WTC11 (cell line): Measurements from ENCODE around the gene COL4A6. TPM values are rescaled to one million over a fixed set of nuclear protein-coding genes. Genes with fewer than 3 reads are reported as not detected.

Source experiments
- ATAC-seq: fragments of 200-7000 bp; cut with Tn5 transposase; 2 replicates; pipeline ENCODE4 v1.10.0; 2021; ENCODE audit warnings: mild to moderate bottlenecking, moderate library complexity
- CTCF ChIA-PET: fragments of 300-600 bp; sonication (Branson Sonifier 250); formaldehyde crosslinking; loops from one replicate; lab custom pipeline; 2021; ENCODE audit warnings: antibody characterized with exemption; lab: Charles Lee
- POLR2A ChIA-PET: fragments of 350-600 bp; sonication (Branson Sonifier 250); formaldehyde crosslinking; loops from one replicate; lab custom pipeline; 2021; ENCODE audit warnings: antibody characterized with exemption; lab: Charles Lee
- DNase-seq: peaks from one replicate; pipeline ENCODE4 v3.0.0; 2021; ENCODE audit warnings: low spot score
- H3K27ac Mint-ChIP-seq: 2 replicates; pipeline ENCODE4 v1.8.0; 2021; ENCODE audit warnings: mixed read lengths
- H3K27me3 Mint-ChIP-seq: 2 replicates; pipeline ENCODE4 v1.8.0; 2021; ENCODE audit warnings: low read depth, mild to moderate bottlenecking, moderate library complexity, mixed read lengths
- H3K36me3 Mint-ChIP-seq: 2 replicates; pipeline ENCODE4 v1.8.0; 2021; ENCODE audit warnings: mixed read lengths
- H3K4me1 Mint-ChIP-seq: 2 replicates; pipeline ENCODE4 v1.8.0; 2022; ENCODE audit warnings: mixed read lengths
- H3K4me3 Mint-ChIP-seq: 2 replicates; pipeline ENCODE4 v1.8.0; 2021; ENCODE audit warnings: mild to moderate bottlenecking, moderate library complexity, mixed read lengths
- H3K9me3 Mint-ChIP-seq: 2 replicates; pipeline ENCODE4 v1.8.0; 2021; ENCODE audit warnings: mixed read lengths
- CREM ChIP-seq: sonication (generic); formaldehyde crosslinking; IDR thresholded peaks from 2 replicates; pipeline ENCODE4 v1.8.1; 2022; ENCODE audit warnings: mild to moderate bottlenecking, missing genetic modification reagents, moderate library complexity
- CTCF ChIP-seq: fragments of 200-600 bp; IDR thresholded peaks from 2 replicates; pipeline ENCODE4 v1.8.0; 2022; ENCODE audit warnings: antibody characterized with exemption
- EMX1 ChIP-seq: fragments of 250-450 bp; sonication (Bioruptor Pico); IDR thresholded peaks from 2 replicates; pipeline ENCODE4 v1.8.0; 2021; ENCODE audit warnings: mild to moderate bottlenecking
- GTF2I ChIP-seq: fragments of 250-450 bp; sonication (Bioruptor Pico); conservative IDR thresholded peaks from 2 replicates; pipeline ENCODE4 v1.4.0; 2021; ENCODE audit warnings: mild to moderate bottlenecking
- KAT7 ChIP-seq: sonication (generic); formaldehyde crosslinking; IDR thresholded peaks from 2 replicates; pipeline ENCODE4 v1.8.1; 2023; ENCODE audit warnings: missing genetic modification reagents, mild to moderate bottlenecking, borderline replicate concordance
- MLX ChIP-seq: sonication (generic); formaldehyde crosslinking; IDR thresholded peaks from 2 replicates; pipeline ENCODE4 v1.8.1; 2023; ENCODE audit warnings: mild to moderate bottlenecking, missing genetic modification reagents, moderate library complexity
- PRDM15 ChIP-seq: sonication (generic); formaldehyde crosslinking; IDR thresholded peaks from 2 replicates; pipeline ENCODE4 v1.8.0; 2022; ENCODE audit warnings: missing genetic modification reagents
- SP1 ChIP-seq: sonication (generic); formaldehyde crosslinking; conservative IDR thresholded peaks from 2 replicates; pipeline ENCODE4 v1.8.1; 2022; ENCODE audit warnings: missing genetic modification reagents
- TP53 ChIP-seq: sonication (generic); formaldehyde crosslinking; IDR thresholded peaks from 2 replicates; pipeline ENCODE4 v1.8.1; 2023; ENCODE audit warnings: mild to moderate bottlenecking, missing genetic modification reagents
- USF2 ChIP-seq: sonication (generic); formaldehyde crosslinking; IDR thresholded peaks from 2 replicates; pipeline ENCODE4 v1.8.1; 2023; ENCODE audit warnings: mild to moderate bottlenecking, missing genetic modification reagents, moderate library complexity
- ZMAT4 ChIP-seq: fragments of 250-450 bp; sonication (Bioruptor Pico); IDR thresholded peaks from 2 replicates; pipeline ENCODE4 v1.9.0; 2021; ENCODE audit warnings: mild to moderate bottlenecking
- ZNF532 ChIP-seq: fragments of 250-450 bp; sonication (Bioruptor Pico); IDR thresholded peaks from 2 replicates; pipeline ENCODE4 v1.9.0; 2021; ENCODE audit warnings: mild to moderate bottlenecking, borderline replicate concordance
- total RNA-seq: library from RNA; stranded (reverse); gene quantifications from 3 replicates; pipeline ENCODE4 v1.2.3, GENCODE V29; 2021

COL4A6 gene
- total RNA-seq, 1 experiment from 2014 or later: 15.2 TPM

GRCh38 chrX:108362026-108362425 is 76.2 kb downstream of the COL4A6 start (continued):
- no peak for TF ChIP-seq PRDM15 (CRISPR knock-in tag)
- no peak for TF ChIP-seq TP53

GRCh38 chrX:108361316-108361715 is 76.9 kb downstream of the COL4A6 start:
- DNase-seq: no peak
- ChIA-PET CTCF (no interaction called here), POLR2A (interaction anchor here (0.5 kb wide), 1 partner anchor 18 kb away, joined by 3 read pairs; no protein-coding TSS in a partner anchor)
- H3K4me3 Mint-ChIP-seq: no peak overlapping the region
- no peaks in the 10 kb centered on the region for H3K27me3 Mint-ChIP-seq
- no peak for ATAC-seq
- H3K9me3 Mint-ChIP-seq: peaks cover 3% of the 10 kb centered on the region; the same call in 1 of the 2 replicates
- no peaks in the 10 kb centered on the region for H3K36me3 Mint-ChIP-seq
- no peak for TF ChIP-seq ZMAT4 (CRISPR knock-in tag)
- H3K27ac Mint-ChIP-seq: no peak overlapping the region
- H3K4me1 Mint-ChIP-seq: peaks cover 28% of the 10 kb centered on the region

GRCh38 chrX:108359806-108360602 is 78.2 kb downstream of the COL4A6 start:
- H3K36me3 Mint-ChIP-seq: no peaks in the 10 kb centered on the region
- H3K27ac Mint-ChIP-seq: no peak overlapping the region
- H3K9me3 Mint-ChIP-seq: peaks cover 3% of the 10 kb centered on the region; the same call in 1 of the 2 replicates
- ATAC-seq: no peak
- CTCF ChIA-PET: interaction anchor here (0.6 kb wide), 2 partner anchors 136 to 579 kb away, joined by 3 to 7 read pairs; no protein-coding TSS in a partner anchor
- POLR2A ChIA-PET: no interaction called here
- H3K4me1 Mint-ChIP-seq: peaks cover 26% of the 10 kb centered on the region
- no peaks in the 10 kb centered on the region for H3K27me3 Mint-ChIP-seq
- TF ChIP-seq KAT7 (no peak), EMX1 (no peak), USF2 (no peak), CTCF (no peak), MLX (CRISPR knock-in tag) (no peak), ZNF532 (CRISPR knock-in tag) (no peak), SP1 (CRISPR knock-in tag) (no peak), GTF2I (CRISPR knock-in tag) (no peak), CREM (CRISPR knock-in tag) (no peak)
- TF ChIP-seq, all 79 proteins: peak for 0
- no peak for DNase-seq
- no peak overlapping the region for H3K4me3 Mint-ChIP-seq
